Measurements from ENCODE around the gene ANTKMT.
A peak's percentile ranks its signal among the peaks of the same experiment; 100 is the strongest.

Gene ANTKMT

DNA sequence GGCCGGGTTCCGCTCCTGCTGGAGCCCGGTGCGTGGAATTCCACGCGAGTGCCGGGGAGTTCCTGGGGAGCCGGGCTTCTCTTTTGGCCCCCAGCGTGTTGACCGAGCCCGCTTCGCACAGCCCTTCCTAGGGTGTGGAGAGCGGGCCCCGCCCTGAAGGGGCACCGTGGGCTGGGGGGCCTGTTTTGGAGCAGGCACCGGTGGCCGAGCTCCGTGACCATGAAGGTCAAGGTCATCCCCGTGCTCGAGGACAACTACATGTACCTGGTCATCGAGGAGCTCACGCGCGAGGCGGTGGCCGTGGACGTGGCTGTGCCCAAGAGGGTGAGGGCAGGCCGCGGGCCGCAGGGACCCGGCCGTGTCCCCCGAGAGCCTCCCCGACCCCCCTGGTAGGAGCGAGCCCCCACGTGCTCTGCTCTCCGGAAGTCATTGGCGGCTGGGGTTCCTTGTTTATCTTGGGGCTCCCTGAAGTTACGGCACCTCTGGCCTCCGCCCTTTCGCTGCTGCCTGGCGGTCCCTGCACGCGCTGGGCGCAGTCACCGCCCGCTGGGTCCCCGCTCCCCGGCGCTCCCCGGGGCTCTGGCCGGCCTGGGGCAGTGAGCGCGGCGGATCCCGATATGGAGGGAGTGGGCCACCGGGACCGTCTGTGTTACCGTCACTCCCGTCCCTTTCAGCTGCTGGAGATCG lies 6.5 kb downstream of the ANTKMT start:
- DNase-seq (ENCODE audit: low spot score) = no peak

DNA sequence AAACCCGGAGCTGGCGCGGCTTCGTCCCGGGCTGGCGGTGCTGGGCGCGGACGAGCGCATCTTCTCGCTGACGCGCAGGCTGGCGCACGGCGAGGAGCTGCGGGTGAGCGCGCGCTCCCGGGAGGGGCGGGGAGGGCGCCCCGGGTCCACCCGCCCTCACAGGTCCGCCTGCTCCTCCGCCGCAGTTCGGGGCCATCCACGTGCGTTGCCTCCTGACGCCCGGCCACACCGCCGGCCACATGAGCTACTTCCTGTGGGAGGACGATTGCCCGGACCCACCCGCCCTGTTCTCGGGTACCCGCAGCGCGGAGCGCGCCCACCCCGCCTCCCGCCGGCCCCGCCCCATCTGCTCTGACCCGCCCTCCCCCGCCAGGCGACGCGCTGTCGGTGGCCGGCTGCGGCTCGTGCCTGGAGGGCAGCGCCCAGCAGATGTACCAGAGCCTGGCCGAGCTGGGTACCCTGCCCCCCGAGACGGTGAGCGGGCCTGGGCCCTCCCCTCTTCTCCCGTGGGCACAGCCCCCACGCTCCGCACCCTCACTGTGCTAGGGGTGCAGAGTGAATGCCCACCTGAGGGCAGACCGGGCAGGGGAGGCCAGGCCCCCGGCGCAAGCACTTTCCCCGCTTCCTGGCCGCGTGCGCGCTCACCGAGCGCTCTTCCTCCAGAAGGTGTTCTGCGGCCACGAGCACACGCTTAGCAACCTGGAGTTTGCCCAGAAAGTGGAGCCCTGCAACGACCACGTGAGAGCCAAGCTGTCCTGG lies 7.4 kb downstream of the ANTKMT start:
- DNase-seq (ENCODE audit: low spot score) (peak; percentile 88), FAIRE-seq (peak; percentile 85)

More for the DNA sequence above, 6.5 kb downstream of the ANTKMT start:
- FAIRE-seq = peak; percentile 5

DNA sequence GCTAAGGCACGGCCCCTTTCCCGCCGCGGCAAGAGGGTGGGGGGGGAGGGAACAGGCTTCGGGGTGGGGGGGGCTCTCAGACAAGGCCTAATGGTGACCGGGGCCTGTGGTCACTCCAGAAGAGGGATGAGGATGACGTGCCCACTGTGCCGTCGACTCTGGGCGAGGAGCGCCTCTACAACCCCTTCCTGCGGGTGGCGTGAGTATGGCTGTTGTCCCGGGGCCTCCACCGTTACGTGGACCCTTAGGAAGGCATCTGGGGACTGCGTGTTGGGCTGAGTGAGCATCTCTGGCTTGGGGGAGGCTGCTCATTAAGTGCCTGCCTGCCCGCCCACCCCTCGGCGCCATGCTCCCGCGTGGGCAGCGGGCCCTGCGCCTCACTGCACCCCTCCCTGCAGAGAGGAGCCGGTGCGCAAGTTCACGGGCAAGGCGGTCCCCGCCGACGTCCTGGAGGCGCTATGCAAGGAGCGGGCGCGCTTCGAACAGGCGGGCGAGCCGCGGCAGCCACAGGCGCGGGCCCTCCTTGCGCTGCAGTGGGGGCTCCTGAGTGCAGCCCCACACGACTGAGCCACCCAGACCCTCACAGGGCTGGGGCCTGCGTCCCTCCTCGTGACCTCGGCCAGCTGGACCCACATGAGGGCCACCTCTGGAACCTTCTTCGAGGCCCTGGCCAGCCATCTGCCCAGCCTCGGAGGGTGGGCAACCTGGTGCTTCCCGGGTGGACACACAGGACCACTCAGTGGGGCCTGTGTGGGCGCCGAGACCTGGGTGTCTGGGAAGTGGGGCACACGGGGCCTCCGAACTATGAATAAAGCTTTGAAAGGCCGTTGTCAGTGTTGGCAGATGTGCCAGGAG lies 8.2 kb downstream of the ANTKMT start:
- FAIRE-seq = no peak

DNA sequence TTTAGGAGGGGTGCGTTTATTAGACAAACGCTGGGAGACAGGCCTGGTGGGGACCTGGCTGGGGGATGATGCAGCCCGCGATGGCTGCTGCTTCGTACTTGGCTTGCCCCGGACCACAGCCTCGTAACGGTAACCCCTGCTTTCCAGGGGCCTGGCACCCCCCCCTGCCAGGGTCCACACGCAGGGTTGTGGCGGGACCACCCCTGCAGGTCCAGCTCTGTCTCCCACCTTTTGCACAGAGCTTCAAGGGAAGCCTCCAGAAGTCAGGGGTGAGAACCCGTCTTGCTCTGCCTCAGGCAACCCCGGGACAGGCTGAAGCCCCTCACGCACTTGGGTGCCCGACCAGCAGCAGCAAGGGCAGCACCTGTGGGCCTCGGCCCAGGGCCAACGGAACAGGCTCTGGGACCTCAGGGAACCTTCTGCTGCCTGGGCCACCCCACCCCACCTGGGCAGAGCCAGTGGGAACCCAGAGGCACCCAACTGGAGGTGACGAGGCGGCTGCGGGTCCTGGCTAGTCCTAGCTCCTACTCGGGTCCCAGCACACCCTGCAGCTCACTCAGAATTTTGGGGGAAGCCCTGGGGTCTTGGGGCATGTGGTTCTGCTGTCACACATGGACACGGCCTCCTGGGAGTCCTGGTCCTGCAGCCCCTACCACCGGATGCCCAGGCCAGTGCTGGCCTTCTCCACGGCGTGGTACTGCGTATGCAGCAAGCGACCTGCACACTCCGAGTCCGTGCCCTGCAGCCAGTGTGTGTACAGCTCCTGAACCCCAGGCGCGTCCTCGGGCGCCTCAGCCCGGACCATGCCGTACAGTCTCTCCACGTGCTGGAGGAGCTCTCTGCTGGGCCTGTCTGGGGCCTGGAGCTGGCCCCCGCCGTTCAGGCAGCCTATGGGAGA lies 9.1 kb downstream of the ANTKMT start:
- FAIRE-seq = no peak

More for the DNA sequence above, 8.2 kb downstream of the ANTKMT start:
- DNase-seq (ENCODE audit: low spot score) = no peak

DNA sequence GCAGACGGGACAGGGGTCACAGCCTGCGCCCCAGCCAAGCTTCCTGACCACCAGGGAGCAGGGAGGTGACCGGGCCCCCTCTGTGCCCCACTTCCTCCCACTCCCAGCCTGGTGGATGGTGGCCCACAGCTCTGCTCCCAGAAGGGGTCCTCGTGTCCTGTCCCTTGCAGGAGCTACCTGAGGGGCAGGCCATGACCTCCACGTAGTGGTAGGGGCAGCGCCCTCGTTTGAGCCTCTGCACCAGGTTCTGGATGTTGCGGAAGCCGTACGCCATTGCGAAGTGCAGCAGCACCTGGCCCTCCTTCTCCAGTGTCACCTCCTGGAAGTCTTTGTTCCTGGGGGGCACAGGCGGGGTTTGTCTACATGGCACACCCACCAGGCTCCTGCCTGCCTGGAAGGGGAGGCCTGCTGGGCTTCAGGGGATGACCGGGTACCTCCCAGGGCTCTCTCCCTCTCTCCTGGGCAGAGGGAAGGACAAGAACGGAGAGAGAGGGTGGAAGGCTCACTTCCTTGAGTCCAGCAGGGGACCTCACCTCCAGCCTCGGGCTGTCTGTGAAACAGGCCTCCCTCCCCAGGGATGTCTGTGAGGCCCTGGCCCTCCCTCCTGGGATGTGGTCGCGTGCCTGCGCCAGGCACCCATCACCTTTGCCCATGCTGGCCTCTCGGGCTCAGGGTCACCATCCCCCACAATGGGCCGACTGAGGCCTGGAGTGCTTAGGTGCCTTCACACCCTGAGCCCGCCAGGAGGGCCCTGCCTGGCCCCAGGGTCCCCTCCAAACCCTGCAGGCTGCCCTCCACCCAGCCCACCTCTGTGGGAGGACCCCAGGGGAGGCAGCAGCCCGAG lies 9.9 kb downstream of the ANTKMT start:
- FAIRE-seq (no peak), DNase-seq (ENCODE audit: low spot score) (no peak)

More for the DNA sequence above, 9.1 kb downstream of the ANTKMT start:
- DNase-seq (ENCODE audit: low spot score) = no peak

DNA sequence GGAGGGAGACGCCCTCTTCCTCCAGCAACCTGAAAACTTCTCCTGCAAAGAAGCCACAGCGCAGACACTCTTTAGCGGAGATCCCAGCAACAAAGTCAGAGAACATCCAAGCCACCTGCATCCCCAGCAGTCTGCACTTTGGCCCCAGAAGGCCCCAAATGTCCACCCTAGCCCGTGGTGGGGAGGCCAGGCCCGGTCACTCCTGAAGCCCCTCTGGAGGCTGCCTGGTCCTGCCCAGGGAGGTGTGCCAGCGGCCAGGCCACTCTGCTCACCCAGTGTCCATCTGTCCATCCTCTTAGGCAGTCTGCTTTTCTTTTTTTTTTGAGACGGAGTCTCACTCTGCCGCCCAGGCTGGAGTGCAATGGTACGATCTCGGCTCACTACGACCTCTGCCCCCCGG lies 11.4 kb downstream of the ANTKMT start:
- FAIRE-seq = no peak
- no peak for DNase-seq (ENCODE audit: low spot score)

DNA sequence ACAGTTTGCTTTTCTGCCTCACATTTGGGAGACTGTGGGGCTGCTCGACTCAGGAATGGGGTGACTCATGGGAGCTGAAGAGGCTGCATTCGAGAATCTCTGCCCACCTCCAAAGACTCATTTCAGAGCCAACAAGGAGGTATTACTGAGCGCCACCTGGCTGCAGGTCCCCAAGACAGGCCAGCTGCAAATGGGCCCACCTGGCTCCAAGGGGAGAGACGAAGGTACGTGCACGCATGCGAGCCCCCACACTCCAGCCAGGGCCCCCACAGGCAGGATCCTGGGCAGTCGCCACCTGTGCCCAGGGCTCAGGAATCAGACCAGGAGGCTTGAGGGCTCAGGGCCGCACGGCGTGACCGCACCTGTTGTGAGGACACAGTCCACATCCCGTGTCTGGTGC lies 12.0 kb downstream of the ANTKMT start:
- DNase-seq (ENCODE audit: low spot score) (no peak), FAIRE-seq (no peak)

DNA sequence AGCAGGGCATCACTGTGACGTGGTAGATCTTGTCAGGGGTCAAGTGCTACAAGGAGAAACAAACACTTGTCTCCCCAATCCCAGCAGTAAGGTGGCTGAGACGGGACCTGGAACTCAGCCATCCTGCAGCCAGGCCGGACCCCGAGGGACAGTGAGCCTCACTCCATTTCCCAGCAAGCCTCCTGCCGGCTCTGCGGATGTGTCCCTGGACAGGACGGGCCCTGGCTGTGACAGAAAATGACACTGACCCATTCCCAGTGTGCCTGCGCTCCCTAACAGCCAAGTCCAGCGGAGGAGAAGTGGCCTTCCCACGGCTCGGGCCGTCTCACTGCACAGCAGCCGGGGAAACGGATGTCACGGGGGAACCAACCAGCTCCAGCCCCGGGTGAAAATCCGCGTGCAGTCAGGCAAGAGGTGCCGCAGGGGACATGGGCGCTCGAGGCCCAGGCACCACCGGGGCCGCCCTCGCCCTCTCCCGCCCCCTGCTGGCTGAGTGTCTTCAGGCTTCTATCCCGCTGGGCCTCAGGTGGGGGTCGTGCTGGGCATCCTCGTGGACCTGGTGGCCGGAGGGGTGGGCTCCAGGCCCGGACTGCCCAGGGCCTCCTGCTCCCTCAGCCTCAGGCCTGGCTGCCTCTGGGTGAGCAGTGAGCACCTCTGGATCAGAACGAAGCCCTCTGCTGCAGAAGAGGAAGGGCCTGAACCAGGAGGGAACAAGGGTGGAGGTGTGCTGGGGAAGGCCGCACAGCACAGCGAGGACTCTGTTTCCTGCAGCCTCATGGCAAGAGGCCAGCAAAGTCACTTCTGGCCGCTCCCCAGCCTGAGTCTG lies 12.6 kb downstream of the ANTKMT start:
- FAIRE-seq = no peak
- no peak for DNase-seq (ENCODE audit: low spot score)

DNA sequence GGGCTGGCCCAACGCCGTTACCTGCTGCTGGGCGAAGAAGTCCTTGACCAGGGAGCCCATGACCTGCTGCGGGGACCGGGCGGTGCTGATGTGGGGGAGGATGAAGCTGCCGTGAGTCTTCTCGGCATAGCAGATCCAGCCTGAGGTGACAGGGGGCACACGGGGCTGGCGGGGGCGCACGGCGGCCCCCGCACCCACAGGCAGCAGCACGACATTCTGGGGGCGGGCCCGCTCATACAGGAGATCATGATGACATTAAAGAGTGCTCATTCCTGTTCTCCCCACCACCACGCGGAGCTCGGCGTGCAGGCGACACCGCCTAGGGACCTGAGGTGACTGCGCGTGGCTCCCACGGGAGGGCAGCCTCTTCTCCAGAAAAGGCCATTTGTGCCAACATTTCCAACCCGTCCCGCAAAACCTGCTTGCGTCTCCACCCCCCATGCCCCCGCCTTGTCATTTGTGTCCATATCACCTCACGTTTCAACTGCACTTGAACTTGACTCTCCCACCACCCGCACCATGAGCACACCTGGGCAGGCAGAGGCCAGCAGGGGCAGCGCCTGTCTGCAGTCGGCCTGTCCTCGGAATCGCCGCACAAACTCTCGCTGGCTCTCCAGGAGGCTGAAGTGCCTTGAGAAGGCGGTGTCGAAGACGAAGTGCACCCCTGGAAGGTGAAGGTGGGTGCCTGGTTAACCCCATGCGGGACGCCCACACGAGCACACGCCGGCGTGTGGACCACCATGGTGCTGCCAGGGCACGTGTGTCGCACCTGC lies 13.4 kb downstream of the ANTKMT start:
- DNase-seq (ENCODE audit: low spot score) (no peak), FAIRE-seq (no peak)

DNA sequence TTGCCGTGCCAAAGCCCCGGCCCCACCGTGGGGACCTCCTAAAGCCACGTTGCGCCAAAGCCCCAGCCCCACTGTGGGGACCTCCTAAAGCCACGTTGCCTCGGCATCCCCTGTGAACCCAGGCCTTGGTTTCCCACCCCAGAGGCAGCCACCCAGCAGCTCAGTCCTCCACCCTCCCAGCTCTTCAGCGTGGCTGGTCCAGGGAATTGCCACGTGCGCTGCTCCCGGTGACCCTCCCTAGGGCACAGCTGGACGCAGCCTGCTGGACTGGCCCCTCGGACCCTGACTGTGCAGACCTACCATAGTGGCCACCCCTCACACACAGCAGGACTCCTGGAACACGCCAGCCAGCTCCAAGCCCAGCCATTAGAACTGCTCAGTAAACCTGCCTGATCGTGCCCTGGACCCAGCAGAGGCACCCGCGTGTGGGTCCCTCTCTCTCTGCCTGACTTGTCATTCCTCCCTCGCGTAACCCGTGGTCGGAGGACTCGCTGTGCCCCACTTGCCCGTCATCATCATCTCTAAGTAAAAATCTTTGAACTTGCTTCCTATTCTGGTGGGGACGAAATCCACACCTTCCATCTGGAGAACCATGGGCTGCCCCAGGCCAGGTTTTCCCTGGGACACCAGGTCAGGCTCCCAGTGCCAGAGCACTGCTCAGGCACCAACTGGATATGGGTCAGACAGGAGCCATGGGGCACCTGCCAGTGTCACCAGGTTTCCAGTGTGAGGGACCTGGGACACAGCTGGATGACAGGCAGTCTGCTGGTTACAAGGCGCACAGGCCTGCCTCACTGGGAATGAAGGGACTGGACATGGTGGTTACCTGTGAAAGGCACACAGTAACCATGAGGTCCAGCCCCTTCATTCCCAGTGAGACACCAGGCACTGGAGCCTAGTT lies 14.3 kb downstream of the ANTKMT start:
- DNase-seq (ENCODE audit: low spot score) = no peak

DNA sequence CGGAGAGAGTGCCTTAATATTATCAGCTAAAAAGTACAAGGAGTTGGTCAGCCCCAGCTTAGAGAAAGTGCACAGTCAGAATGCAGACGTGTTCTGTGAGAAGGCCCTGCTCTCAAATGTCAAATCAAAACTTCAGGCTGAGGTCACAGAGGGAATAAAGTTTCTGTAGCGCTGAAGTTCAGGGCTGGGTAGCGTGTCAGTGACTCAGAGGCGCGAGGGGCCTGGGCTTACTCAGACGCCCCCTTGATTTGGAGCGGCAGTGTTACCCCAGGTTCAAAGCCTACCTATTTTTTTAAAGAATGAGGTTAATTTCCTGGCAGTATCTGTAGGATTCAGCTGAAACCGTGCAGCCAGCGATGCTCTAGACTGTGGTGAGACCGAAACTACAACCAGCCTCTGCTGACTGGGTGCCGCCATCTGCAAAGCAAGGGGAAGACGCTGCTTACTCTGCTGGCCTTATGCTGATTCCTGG lies 15.1 kb downstream of the ANTKMT start:
- FAIRE-seq (no peak), DNase-seq (ENCODE audit: low spot score) (no peak)

More for the DNA sequence above, 14.3 kb downstream of the ANTKMT start:
- FAIRE-seq = no peak

DNA sequence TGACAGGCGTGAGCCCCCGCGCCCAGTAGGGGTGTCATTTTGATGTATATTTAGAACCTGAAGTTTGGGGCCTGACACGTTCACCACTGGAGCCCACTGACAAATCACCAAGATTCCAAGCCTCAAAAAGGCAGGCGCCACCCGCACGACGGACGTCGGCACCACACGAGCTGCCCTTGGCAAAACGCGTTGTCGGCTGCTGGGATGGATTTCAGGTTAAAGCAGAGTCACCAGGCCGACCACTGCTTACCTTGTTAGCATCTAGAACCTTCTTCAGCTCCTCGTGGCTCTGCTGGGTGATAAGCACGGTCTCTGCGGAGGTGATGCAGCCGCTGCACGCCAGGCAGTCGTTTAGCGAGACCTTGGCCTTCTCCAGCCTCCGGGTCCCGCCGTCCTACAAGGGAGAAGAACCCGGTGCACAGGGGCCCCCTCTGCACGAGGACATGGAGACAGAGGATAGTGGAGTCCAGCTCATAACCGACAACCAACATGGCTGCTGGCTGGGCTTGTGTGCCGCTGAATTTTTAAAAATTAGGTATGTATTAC lies 16.1 kb downstream of the ANTKMT start:
- DNase-seq (ENCODE audit: low spot score) = no peak
- no peak for FAIRE-seq

DNA sequence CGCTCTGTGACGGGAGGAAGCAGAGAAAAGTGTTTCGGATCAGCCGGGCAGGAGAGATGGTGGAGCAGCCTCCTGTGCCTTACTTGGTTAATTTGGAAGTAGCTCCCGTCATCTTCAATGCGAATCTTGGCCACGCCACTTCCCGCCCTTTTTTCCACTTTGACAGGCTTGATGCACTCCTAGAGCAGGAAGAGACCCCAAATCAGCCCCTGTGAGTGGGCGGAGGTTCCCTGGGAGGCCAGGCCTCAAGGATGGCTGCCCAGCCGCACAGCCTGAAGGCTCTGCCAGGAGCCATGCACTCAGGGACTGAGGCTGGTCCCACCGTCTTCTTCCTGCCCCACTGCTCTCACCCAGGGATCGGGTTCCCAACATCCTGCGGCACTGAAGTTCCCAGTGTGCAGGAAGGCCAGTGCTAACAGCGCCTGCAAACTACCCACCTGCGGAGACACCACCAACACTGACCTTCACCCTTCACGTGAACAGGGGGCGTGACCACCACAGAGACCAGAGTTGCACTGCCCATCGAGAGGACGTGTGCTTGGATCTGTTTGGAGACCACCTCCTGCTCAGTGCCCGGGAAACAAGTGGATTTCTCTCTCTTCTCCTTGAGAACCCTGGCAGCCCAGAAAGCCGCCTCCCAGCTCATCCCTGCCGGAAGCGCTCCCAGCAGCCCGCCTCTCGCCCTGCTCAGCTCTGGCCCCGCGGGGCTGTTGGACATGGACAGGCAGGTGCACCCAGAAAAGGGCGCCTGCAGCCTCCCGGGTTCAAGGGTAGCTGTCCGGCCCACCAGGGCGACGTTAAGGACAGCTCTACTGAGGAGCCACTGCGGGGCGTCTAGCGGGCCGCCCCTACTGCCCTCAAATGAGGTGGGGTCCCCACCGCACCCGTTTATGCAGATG lies 18.9 kb downstream of the ANTKMT start:
- FAIRE-seq (no peak), DNase-seq (ENCODE audit: low spot score) (no peak)

DNA sequence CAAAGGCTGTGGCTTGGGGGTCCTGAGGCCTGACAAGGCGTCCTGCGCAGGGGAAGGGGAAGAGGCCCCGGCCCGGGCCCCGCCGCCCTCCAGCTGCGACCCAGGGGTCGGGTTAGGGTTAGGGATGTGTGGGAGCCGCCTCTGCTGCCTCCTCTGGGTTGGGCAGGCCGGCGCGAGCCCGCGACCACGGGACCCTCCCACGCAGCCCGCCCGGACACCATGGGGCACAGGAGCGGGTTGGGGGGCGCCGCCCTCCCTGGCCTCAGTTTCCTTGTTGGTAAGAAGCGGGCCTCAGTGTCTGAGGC lies 19.5 kb downstream of the ANTKMT start:
- DNase-seq (ENCODE audit: low spot score) = no peak
- FAIRE-seq = no peak

DNA sequence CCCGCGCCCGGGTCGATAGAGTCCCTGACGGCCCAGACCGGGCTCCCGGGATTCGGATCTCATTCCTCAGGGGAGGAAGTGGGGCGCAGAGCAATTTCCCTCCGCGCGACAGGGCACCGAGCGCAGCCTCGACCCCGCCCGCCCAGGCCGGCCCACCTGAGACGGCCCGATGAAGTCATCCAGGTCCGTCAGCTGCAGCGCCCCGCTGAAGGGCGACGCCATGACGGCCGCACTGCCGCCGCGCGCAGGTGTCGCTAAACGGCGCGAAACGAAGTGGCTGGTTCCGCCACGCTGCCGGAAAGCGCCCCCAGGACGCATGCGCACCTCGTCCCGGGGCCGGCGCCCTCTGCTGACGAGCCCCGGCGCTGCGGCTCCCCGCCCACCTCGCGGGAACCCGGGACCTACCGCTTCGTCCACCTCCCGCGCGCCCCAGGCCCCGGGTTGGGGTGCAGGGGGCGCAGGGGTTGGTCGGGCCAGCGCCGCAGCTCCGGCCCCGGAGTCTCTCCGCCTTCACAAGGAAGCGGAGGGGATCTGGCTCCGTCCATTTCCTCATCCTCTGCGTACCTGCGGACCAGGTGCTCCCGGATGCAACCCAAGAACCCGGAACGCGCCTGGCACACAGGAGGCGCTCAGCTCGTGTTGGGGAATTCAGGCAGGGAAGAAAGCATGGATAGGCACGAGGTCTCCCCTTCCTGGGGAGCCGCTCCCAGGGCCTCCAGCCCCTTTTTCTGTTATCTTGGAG lies 20.0 kb downstream of the ANTKMT start, which contains the start of gene CIAO3:
CIAO3 (minus strand) TSS at position 234 of the 742 bp plus-strand sequence; CDS start at position 222, 12 bp downstream.
- DNase-seq (ENCODE audit: low spot score) = peak; percentile 93
- peak; percentile 77 for FAIRE-seq
